Middle frontal gyrus (tissue), 1 donor: ENCODE measurements around the gene KCTD7.
"Not testable (repeated sequence)": the region's sequence is repeated elsewhere in the genome, so short reads cannot be mapped to it uniquely, and the experiment has no call there.

Source experiments
- DNase-seq: peaks from one replicate; pipeline ENCODE4 v3.0.0-alpha.2; 2015; ENCODE audit warnings: low spot score; ENCODE audit errors: extremely low spot score

KCTD7 gene

GRCh38 chr7:66615699-66616098, 13.0 kb upstream of the KCTD7 start:
- no peak for DNase-seq

DNA sequence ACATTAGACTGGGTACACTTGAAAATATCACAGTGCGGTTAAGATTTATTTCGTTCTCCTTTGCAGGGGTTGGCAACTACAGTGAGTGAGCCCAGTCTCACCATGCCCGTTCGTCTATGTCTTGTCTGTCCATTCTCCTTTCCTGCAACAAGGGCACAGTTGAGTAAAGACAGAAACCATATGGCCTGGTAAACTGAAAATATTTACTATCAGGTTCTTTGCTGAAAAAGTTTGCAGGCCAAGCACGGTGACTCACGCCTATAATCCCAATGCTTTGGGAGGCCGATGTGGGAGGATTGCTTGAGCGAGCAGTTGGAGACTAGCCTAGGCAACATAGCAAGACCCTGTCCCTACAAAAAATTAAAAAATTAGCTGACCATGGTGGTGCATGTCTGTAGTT, 11.4 kb upstream of the KCTD7 start:
- no peak for DNase-seq

GRCh38 chr7:66619341-66619948, 9.2 kb upstream of the KCTD7 start:
- DNase-seq: not testable (repeated sequence)

DNA sequence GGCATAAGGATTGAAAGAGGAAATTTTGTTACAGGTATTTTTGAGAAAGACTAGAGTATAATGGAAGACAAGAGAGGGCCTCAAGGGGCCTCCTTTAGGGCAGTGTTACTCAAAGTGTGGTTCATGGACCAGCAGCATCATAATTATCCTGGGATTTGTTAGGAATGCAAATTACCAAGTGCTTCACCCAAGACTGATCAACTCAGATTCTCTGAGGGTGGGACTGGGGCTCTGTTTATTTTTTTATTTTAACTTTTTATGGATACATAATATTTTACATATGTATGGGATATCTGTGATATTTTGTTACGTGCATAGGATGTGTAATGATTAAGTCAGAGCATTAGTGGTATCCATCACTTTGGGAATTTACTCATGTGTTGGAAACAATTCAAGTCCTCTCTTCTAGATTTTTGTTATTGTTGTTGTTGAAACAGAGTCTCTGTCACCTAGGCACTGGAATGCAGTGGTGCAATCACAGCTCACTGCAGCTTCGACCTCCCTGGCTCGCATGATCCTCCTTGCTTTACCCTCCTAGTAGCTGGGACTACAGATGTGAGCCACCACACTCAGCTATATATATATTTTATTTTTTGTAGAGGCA, 2.2 kb upstream of the KCTD7 start:
- DNase-seq: no peak

DNA sequence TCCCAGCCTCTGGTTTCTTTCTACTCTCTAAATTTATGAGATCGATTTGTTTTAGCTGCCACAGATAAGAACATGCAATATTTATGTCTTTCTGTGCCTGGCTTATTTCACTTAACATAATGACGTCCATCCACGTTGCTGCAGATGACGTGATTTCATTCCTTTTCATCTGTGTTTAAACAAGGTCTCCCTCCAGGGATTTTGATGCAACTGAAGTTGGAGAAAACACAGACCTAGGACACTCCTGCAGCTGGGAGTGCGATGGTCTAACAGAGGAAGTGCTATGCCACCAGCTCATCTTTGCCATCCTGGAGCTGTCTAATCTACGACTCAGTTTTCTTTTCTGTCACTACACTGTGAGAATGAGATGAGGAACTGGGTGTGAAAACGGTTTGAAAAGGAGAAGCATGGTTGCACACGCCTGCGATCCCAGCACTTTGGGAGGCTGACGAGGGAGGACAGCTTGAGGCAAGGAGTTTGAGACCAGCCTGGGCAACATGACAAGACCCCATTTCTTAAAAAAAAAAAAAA, 1.5 kb upstream of the KCTD7 start:
- no peak for DNase-seq

- DNase-seq: no peak
Observed at GRCh38 chr7:66627881-66628360, 760 bp upstream of the KCTD7 start.

GRCh38 chr7:66629222-66630062, 761 bp downstream of the KCTD7 start:
- DNase-seq: no peak

GRCh38 chr7:66630531-66630930, 1.9 kb downstream of the KCTD7 start:
- DNase-seq: no peak

GRCh38 chr7:66631471-66631870, 2.8 kb downstream of the KCTD7 start:
- no peak for DNase-seq

DNA sequence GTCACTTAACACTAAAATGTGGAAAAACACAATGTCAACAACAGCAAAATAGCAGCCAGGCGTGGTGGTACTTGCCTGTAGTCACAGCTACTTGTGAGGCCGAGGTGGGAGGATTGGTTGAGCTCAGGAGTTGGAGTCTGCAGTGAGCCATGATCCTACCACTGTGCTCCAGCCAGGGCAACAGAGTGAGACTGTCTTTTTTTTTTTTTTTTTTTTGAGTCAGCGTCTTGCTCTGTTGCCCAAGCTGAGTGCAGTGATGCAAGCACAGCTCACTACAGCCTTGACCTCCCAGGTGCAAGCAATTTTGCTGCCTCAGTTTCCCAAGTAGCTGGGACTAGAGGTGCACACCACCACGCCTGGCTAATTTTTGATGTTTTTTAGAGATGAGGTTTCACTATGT, 6.1 kb downstream of the KCTD7 start:
- no peak for DNase-seq

- not testable (repeated sequence) for DNase-seq
Observed at GRCh38 chr7:66635322-66635981, 6.8 kb downstream of the KCTD7 start.

DNA sequence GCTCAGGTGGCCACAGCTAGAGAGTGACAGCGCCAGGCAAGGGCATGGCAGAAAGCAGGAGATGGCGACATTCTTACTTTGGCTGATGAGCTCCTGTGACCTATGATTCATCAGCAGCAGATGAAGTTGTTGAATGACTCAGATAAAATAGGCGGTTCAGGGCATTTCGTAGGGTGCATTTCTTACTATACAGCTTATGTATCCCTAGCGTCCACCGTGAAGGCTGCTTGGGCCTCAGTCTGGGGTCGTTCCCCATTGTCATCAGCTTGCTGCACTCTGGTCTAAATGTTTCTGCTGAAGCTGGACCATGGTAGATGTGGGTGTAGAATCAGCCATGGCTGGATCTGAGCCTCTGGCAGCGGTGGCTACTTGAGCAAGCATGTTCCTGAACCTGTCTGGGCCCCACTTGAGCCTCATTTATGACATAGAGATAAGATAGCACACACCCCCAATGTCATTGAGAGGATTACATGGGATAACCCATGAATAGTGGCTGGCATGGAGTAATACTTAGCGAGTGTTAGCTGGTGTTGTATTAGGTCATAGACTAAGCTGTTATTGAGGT, 7.4 kb downstream of the KCTD7 start:
- DNase-seq: not testable (repeated sequence)

- no peak for DNase-seq
Observed at GRCh38 chr7:66638309-66639099, 9.8 kb downstream of the KCTD7 start.

DNA sequence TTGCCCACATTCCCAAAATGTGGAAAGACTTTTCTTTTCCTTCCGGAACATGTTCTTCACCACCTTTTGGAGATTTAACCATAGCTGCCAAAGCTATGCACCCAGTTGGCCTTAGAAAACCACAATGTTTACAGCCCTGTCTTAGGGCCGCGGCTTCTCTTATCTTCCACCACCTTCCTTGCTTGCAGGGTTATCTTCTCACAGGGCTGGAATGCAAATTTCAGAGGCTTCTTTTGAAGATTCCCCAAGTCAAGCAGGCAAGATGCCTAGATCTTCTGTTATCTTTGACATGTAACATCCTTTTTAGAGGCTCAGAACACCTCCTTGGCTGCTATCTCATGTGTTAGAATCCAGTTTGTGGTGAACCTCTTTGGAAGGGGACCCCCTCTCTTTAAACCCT, 11.1 kb downstream of the KCTD7 start:
- DNase-seq: no peak

- DNase-seq: no peak
Observed at GRCh38 chr7:66640802-66641525, 12.3 kb downstream of the KCTD7 start.

DNA sequence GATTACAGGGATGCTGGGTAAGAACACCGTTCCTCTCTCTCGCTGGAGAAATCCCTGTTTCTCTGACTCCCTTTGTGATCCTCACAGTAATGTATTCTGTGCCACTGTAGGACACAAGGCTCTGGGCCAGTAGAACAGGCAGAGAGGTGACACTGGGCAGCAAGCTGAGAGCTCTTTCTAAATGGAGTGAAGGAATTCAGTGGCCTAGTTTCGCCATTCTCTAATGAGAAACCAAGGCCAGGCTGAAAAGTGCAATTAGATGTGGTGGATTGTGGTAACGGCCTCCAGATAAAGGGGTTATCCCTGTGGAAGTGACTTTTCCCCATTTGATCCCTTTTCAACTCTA, 12.8 kb downstream of the KCTD7 start:
- DNase-seq: no peak

- DNase-seq: no peak
Observed at GRCh38 chr7:66642186-66642585, 13.5 kb downstream of the KCTD7 start.

GRCh38 chr7:66642932-66643331, 14.3 kb downstream of the KCTD7 start:
- no peak for DNase-seq

GRCh38 chr7:66643395-66643794, 14.7 kb downstream of the KCTD7 start:
- no peak for DNase-seq

GRCh38 chr7:66651026-66651425, 22.3 kb downstream of the KCTD7 start:
- DNase-seq: not testable (repeated sequence)
